COLO829 (cell line): ENCODE measurements around the gene TCF7.

Source experiments
- DNase-seq: peaks from one replicate; pipeline ENCODE4 v3.0.0; 2012; ENCODE audit warnings: low spot score

The TCF7 gene

GRCh38 chr5:134178096-134178419, 63.6 kb downstream of the TCF7 start:
- no peak for DNase-seq

GRCh38 chr5:134183481-134183880, 69.0 kb downstream of the TCF7 start:
- DNase-seq: no peak

- DNase-seq: peak; percentile 46
Observed at GRCh38 chr5:134184155-134185135, 70.0 kb downstream of the TCF7 start.

DNA sequence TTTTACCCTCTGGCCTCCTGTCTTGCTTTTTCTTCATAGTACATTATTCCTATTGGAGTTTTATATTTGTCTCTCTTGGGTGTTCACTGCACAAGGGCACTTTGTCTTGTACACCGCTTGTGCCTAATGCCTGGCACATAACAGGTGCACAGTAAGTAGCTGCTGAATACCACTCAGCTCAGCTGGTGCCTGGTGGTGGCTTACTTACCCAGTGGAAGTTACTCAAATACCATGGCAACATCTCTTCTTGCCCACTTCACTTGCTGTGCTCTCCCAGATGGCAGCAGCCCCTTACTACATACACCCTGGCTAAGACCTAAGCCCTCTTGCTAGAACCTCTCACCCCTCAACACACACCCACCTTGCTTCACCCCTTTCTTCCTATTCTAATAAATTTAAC, 73.6 kb downstream of the TCF7 start:
- DNase-seq: no peak

DNA sequence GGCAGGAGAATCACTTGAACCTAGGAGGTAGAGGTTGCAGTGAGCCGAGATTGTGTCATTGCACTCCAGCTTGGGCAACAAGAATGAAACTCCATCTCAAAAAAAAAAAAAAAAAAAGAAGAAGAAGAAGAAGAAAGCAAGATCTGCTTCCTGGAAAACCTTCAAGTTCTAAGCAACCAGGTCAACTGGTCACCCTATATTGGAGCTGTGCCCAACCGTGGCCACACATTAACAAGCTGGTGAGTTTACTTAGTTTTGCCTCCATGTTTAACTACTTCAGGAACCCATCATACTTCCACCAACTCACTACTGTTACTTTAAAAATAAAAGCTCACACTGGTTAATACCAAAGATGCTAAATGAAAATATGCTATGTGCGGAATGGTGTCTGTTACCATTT, 74.5 kb downstream of the TCF7 start:
- no peak for DNase-seq

DNA sequence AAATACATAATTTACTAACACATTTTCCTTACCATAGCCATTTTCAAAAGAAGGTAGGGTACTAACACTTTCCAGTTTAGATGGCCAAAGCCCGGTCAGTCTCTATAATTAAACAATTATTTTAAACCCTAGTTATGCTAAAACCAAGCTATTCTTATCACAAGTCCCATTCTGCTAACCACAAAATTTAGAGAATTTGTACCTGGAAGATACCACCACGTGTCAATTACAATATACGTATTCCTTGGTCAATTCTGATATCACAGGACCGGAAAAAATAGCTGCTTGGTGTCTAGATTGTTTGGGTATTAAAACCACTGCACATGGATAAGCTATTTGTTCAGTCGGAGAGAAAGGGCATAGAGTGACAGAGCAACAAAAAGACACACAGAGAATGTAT, 81.2 kb downstream of the TCF7 start:
- no peak for DNase-seq
